Subcutaneous adipose tissue (tissue), 4 donors: Measurements from ENCODE around the gene LRRC58. TPM values are rescaled to one million over a fixed set of nuclear protein-coding genes. Genes with fewer than 3 reads are reported as not detected.

Experiments used
- total RNA-seq, 4 donors: library from RNA; depleted of rRNA; stranded (reverse); fragments of >200 nt; gene quantifications; one replicate each; pipeline ENCODE4 v1.1.0, GENCODE V29; 2016
- TF ChIP-seq, protein P1 (sequence below): fragments of 450-650 bp; IDR thresholded peaks from one replicate; pipeline ENCODE4 v1.5.1; 2016; ENCODE audit warnings: low read depth, mild to moderate bottlenecking, control low read depth, antibody characterized with exemption, moderate library complexity

The LRRC58 gene
- total RNA-seq, 4 donors from 2014 or later: 32.0 to 45.8 (median 38.0) TPM

DNA sequence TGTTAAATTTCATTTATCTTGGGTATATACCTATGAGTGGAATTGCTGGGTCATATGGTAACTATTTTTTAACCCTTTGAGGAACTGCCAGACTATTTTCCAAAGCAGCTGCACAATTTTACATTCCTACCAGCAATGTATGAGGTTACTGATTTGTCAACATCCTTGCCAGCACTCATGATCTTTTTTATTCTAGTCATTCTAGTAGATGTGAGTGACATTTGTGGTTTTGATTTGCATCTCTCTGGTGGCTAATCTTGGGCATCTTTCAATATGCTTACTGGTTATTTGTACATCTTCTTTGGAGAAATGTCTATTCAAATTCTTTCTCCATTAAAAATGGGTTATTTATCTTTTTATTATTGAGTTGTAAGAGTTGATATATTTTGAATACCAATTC lies 21.3 kb upstream of the LRRC58 start:
- TF ChIP-seq, protein P1, sequence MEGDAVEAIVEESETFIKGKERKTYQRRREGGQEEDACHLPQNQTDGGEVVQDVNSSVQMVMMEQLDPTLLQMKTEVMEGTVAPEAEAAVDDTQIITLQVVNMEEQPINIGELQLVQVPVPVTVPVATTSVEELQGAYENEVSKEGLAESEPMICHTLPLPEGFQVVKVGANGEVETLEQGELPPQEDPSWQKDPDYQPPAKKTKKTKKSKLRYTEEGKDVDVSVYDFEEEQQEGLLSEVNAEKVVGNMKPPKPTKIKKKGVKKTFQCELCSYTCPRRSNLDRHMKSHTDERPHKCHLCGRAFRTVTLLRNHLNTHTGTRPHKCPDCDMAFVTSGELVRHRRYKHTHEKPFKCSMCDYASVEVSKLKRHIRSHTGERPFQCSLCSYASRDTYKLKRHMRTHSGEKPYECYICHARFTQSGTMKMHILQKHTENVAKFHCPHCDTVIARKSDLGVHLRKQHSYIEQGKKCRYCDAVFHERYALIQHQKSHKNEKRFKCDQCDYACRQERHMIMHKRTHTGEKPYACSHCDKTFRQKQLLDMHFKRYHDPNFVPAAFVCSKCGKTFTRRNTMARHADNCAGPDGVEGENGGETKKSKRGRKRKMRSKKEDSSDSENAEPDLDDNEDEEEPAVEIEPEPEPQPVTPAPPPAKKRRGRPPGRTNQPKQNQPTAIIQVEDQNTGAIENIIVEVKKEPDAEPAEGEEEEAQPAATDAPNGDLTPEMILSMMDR: no peak

DNA sequence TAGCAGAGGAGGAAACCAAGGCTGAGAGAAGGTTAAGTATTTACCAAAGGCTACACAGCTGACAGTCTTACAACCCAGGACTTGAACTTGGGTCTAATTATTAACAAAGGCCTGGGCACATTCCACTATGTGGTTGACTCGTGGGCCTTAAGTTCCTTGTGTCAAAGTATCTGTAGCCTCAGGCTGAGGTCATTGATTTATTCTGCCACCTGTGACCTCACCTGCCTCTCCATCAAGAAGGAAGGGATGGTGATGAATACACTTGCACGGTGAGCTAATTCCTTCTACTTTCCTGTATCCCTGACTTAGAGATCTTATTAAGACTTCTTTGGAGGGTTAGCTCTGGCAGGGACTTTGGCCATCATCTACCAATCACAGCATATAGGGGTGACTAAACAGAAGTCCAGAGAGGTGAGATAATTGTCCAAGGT lies 19.9 kb upstream of the LRRC58 start:
- TF ChIP-seq, protein P1: no peak

DNA sequence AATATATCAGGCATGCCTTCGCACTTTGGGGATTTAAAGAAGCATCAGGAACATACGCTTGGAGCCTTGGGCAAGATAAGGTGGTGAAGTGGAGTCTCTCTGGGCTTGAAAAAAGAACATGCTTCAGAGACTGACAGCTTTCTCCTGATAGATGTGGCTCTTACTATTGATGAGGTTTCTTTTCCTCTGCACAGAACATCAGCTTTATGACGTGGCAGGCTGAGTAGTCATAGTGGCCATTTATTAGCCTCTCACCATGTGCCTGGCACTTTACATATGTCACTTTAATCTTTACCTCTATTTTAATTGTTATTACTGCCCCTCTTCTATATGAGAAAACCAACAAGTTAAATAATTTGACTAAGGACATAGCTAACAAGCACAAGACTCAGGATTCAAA lies 19.0 kb upstream of the LRRC58 start:
- TF ChIP-seq, protein P1: no peak

DNA sequence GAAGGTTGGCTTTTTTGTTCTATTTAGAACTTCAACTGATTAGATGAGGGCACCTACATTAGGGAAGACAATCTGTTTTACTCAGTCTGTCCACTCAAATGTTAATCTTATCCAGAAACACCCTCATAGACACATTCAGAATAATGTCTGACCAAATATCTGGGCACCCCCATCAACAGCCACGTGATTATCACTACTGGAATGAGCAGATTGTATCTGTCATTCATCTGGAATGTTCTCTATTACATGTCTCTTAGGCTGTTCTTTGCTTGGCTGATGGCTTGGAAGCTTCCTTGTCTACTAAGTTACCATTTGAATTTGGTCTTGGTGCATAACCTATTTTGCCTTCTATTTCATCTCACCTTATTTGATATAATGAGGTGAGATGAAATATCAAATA lies 15.7 kb upstream of the LRRC58 start:
- TF ChIP-seq, protein P1: no peak

DNA sequence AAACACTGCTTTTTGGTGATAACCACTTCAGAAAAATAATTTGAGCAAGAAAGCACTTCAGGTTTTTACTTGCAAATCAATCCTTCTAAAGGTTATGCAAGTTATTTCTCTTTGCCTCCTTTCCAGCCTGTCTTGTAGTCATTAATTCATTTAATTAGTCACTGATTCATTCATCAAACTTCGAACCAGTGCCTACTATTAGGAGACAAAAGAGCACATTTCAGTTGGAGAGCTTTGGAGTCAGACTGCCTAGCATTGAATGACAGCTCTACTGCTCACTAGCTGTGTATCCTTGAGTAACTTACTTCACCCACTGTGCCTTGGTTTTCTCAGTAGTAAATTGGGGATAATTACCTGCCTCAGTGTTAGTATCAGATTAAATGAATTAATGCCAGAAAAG lies 14.9 kb upstream of the LRRC58 start:
- TF ChIP-seq, protein P1: no peak

DNA sequence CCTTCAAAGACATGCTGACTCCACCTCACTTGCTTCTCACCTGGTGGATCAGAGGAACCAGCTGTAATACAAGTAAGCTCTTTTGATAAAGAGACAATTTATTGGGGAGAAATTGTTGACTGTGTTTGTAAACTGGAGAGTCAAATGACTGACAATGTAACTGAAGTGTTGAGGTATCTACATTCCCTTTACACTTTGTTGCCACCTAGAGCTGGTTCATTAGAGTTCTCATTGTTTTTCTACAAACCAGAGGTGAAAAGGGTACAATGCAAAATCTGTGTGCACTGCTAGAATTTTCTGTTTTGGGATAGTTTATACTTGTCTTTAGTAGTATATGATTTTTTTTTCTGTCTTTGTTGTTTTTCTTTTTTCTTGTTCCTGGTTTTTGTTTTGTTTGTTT lies 8.7 kb upstream of the LRRC58 start:
- TF ChIP-seq, protein P1: no peak

DNA sequence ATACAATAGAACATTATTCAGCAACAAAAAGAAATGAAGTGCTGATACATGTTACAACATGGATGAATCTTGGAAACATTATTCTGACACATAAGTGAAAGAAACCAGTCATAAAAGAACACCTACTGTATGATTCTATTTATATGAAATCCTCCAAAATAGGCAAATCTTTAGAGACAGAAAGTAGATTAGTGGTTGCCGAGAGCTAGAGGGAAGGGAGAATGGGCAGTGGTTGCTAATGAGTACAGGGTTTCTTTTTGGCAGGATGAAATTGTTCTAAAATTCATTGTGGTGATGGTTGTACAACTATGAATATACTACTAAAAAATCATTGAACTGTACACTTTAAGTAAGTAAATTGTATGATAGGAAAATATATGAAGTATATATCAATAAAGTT lies 6.3 kb upstream of the LRRC58 start:
- TF ChIP-seq, protein P1: no peak
